Activated CD8-positive, alpha-beta T cell treated with anti-CD3 and anti-CD28 coated beads for 36 hours (primary cell): ENCODE results near the gene FRS3. TPM values are rescaled to one million over a fixed set of nuclear protein-coding genes. Genes with fewer than 3 reads are reported as not detected.

Source experiments
- ATAC-seq: fragments of 200-7000 bp; cut with Tn5 transposase; one replicate; pipeline ENCODE4 v1.10.0; 2021; ENCODE audit warnings: mild to moderate bottlenecking, moderate library complexity
- CTCF ChIA-PET: fragments of 350-600 bp; sonication (Branson Sonifier 250); formaldehyde crosslinking; loops from one replicate; lab custom pipeline; 2021; ENCODE audit warnings: antibody characterized with exemption; lab: Charles Lee
- POLR2A ChIA-PET: fragments of 350-600 bp; sonication (Branson Sonifier 250); formaldehyde crosslinking; loops from one replicate; lab custom pipeline; 2021; ENCODE audit warnings: antibody characterized with exemption; lab: Charles Lee
- DNase-seq: peaks from one replicate; pipeline ENCODE4 v3.0.0-alpha.2; 2020
- H3K27ac Mint-ChIP-seq: one replicate; pipeline ENCODE4 v1.8.0; 2021; ENCODE audit warnings: mild to moderate bottlenecking, mixed read lengths
- H3K27me3 Mint-ChIP-seq: one replicate; pipeline ENCODE4 v1.8.0; 2021; ENCODE audit warnings: mixed read lengths
- H3K36me3 Mint-ChIP-seq: one replicate; pipeline ENCODE4 v1.8.0; 2021; ENCODE audit warnings: low read depth, mixed read lengths
- H3K4me1 Mint-ChIP-seq: one replicate; pipeline ENCODE4 v1.8.0; 2021; ENCODE audit warnings: low read depth, mixed read lengths
- H3K4me3 Mint-ChIP-seq: one replicate; pipeline ENCODE4 v1.8.0; 2021; ENCODE audit warnings: mild to moderate bottlenecking, moderate library complexity, mixed read lengths
- H3K9me3 Mint-ChIP-seq: one replicate; pipeline ENCODE4 v1.8.0; 2021; ENCODE audit warnings: mixed read lengths
- intact Hi-C: fragments of 100-400 bp; cut with micrococcal nuclease; formaldehyde crosslinking; loops from one replicate; pipeline ENCODE4 v1.10.0; 2022
- total RNA-seq, 2 experiments: library from RNA; stranded (reverse); gene quantifications; one replicate each; pipeline ENCODE4 v1.2.3, GENCODE V29; 2021
- TF ChIP-seq, protein P1 (sequence below): fragments of 200-600 bp; IDR thresholded peaks from one replicate; pipeline ENCODE4 v1.8.0; 2022; ENCODE audit warnings: antibody characterized with exemption, mild to moderate bottlenecking

The FRS3 gene
- total RNA-seq, 2 experiments from 2014 or later: 3.2 to 4.1 TPM

DNA sequence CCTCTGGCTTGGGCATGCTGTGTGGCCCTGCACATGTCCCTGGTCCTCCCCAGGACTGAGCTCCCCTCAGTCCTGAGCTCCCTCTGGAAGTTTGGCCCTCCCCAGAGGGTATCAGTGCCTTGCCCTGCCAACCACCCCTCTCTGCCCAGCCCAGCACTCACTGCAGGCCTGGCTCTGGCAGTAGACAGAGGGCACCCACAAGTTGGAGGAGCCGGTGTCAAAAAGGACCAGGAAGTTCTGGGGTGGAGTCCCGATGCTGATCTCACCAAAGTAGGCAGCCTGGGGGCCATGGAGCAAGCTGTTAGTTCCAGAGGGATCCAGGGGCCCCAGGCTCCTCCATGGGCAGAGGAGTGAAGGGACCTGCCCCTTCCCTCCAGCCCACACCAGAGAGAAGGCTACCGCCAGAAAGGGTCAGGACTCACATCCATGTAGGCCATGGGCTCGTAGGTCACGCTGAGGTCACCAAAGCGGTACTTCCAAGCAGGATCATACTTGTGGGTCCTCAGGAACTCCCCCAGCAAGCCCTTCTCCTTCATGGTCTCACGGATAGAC, 35.4 kb downstream of the FRS3 start:
- no peaks in the 10 kb centered on the region for H3K27me3 Mint-ChIP-seq

DNA sequence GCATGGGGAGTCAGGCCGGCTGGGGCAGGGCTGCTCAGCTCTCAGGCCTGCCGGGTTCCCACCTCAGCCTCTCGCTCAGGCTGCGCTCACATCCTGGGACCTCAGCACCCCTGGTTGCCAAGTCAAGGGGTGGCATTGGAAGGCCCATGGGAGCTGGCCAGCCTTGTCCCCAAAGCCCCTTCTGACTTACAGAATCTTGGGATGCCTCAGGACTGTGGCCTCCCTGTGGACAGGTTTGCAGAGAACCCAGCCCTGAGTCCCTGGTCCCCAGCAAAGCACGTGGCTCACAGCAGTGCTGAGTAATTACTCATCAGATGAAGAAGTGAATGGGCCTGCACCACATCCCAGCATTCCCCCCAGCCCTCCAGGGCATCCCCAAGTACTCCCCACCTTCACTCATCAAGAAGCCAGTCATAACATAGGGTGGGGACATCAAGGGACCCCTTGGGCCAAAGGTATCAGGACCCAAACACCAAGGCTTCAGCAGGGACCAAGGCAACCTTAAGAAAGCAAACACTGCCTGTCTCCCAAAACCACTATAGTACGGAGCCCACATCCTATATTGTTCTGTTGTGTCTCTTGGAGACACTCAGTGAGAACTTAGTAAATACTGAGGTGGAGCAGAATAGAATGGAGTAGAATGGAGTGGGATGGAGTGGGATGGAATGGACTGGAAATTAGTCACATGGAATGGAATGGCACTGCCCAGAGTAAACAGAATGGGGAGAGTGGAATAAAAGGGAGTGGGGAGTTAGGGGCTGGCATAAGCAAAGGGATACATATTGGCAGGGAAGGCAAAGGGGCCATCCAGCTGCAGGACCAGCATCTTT, 36.1 kb downstream of the FRS3 start:
- CTCF ChIA-PET: no interaction called here
- ATAC-seq: no peak
- POLR2A ChIA-PET: no interaction called here

More for the DNA sequence above, 35.4 kb downstream of the FRS3 start:
- no peak overlapping the region for H3K4me3 Mint-ChIP-seq
- no peaks in the 10 kb centered on the region for H3K4me1 Mint-ChIP-seq
- DNase-seq: no peak
- POLR2A ChIA-PET: no interaction called here
- no peak for ATAC-seq
- TF ChIP-seq, protein P1, sequence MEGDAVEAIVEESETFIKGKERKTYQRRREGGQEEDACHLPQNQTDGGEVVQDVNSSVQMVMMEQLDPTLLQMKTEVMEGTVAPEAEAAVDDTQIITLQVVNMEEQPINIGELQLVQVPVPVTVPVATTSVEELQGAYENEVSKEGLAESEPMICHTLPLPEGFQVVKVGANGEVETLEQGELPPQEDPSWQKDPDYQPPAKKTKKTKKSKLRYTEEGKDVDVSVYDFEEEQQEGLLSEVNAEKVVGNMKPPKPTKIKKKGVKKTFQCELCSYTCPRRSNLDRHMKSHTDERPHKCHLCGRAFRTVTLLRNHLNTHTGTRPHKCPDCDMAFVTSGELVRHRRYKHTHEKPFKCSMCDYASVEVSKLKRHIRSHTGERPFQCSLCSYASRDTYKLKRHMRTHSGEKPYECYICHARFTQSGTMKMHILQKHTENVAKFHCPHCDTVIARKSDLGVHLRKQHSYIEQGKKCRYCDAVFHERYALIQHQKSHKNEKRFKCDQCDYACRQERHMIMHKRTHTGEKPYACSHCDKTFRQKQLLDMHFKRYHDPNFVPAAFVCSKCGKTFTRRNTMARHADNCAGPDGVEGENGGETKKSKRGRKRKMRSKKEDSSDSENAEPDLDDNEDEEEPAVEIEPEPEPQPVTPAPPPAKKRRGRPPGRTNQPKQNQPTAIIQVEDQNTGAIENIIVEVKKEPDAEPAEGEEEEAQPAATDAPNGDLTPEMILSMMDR: no peak
- no peaks in the 10 kb centered on the region for H3K36me3 Mint-ChIP-seq
- CTCF ChIA-PET: no interaction called here
- no peak overlapping the region for H3K27ac Mint-ChIP-seq
- H3K9me3 Mint-ChIP-seq: no peaks in the 10 kb centered on the region
- intact Hi-C loops: no loop called here

DNA sequence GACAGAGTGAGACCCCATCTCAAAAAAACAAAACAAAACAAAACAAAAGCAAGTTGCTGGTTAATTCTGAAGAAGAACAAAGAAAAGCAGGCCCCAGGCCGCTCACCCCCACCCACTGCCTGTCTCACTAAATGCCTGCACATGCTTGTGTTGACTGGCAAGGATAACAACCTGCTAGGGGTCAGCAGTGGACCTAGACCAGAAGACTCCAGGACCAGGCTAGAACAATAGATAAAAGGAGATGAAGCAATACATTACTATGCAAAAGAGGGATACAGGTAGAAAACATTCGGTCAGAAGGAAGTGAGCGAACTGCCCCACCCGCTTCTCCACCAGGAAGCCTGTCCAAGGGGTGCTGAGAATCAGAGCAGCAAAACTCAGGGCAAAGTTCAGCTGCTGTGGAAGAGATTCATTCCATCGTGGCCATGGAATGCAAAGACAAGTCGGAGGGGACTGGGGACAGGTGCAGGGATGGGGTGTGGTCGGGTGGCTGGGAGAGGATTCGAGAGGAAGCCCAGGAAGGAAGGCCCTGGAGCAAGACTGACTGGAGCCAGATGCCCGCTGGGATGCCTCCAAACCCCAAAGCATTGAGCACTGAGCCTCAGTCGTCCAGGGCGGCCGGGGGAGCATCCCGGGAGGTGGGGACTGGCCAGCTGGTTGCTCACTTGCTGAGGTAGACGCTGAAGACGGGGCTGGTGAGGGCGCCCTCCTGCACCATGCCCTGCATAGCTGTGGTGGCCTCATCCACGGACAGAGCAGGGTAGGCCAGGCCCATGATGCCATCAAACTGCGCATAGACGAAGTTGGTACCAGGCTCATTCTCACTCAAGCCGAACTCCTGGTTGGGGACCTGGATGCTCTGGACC, 37.8 kb downstream of the FRS3 start:
- ATAC-seq: no peak
- ChIA-PET POLR2A (no interaction called here), CTCF (interaction anchor here (1.4 kb wide), 1 partner anchor 59 kb away, joined by 3 read pairs; no protein-coding TSS in a partner anchor)
- intact Hi-C loops: no loop called here
- H3K4me3 Mint-ChIP-seq: no peak overlapping the region
- H3K4me1 Mint-ChIP-seq: no peaks in the 10 kb centered on the region
- H3K27ac Mint-ChIP-seq: no peak overlapping the region
- no peak for DNase-seq
- H3K27me3 Mint-ChIP-seq: no peaks in the 10 kb centered on the region
- no peaks in the 10 kb centered on the region for H3K9me3 Mint-ChIP-seq
- no peaks in the 10 kb centered on the region for H3K36me3 Mint-ChIP-seq
- TF ChIP-seq, protein P1: no peak

More for the DNA sequence above, 36.1 kb downstream of the FRS3 start:
- H3K27ac Mint-ChIP-seq: no peak overlapping the region
- no peaks in the 10 kb centered on the region for H3K4me1 Mint-ChIP-seq
- TF ChIP-seq, protein P1: no peak
- H3K27me3 Mint-ChIP-seq: no peaks in the 10 kb centered on the region
- no peak for DNase-seq
- intact Hi-C loops: no loop called here
- no peaks in the 10 kb centered on the region for H3K36me3 Mint-ChIP-seq
- no peak overlapping the region for H3K4me3 Mint-ChIP-seq
- H3K9me3 Mint-ChIP-seq: no peaks in the 10 kb centered on the region

DNA sequence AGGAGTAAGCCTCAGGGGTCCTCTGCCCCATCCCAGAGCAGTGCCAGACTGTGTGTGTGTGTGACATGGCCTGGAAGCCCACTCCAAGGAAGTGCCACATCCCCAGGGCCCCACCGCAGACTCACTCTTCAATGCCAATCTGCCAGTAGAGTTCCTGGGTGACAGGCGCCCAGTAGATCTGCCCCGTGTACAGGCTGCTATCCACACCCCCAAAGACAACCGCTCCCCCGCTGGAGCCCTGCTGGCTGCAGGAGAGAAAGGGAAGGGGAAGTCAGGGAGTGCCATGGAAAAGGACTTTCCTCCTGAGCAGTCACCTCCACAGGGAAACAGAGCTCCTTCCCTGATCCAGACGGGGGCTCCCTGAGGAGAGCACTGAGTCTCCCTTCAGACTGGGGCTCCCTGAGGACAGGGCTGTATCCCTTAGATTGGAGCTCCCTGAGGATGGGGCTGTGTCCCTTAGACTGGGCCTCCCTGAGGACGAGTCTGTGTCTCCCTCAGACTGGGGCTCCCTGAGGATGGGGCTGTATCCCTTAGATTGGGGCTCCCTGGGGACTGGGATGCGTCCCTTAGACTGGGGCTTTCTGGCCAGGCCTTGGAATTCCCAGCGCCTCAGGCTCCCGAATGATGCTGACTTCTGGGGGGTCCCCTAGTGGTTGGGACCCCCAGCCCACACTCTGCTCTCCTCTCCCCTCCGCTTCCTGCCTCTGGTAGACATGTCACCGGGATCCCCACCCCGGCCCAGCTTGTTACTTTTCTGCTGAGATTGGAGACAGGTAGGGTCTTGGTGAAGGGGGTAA, 39.1 kb downstream of the FRS3 start:
- no peaks in the 10 kb centered on the region for H3K4me1 Mint-ChIP-seq
- intact Hi-C loops: no loop called here
- CTCF ChIA-PET: no interaction called here
- no peak overlapping the region for H3K27ac Mint-ChIP-seq
- no peak for ATAC-seq
- no peak for DNase-seq
- TF ChIP-seq, protein P1: no peak
- no peaks in the 10 kb centered on the region for H3K36me3 Mint-ChIP-seq
- H3K9me3 Mint-ChIP-seq: no peaks in the 10 kb centered on the region
- POLR2A ChIA-PET: no interaction called here
- H3K27me3 Mint-ChIP-seq: no peaks in the 10 kb centered on the region
- no peak overlapping the region for H3K4me3 Mint-ChIP-seq
